ENCODE results near the gene ELOVL5.

GRCh38 chr6:53344969-53345368, 3.8 kb downstream of the ELOVL5 start:
- TF ChIP-seq, protein P1, sequence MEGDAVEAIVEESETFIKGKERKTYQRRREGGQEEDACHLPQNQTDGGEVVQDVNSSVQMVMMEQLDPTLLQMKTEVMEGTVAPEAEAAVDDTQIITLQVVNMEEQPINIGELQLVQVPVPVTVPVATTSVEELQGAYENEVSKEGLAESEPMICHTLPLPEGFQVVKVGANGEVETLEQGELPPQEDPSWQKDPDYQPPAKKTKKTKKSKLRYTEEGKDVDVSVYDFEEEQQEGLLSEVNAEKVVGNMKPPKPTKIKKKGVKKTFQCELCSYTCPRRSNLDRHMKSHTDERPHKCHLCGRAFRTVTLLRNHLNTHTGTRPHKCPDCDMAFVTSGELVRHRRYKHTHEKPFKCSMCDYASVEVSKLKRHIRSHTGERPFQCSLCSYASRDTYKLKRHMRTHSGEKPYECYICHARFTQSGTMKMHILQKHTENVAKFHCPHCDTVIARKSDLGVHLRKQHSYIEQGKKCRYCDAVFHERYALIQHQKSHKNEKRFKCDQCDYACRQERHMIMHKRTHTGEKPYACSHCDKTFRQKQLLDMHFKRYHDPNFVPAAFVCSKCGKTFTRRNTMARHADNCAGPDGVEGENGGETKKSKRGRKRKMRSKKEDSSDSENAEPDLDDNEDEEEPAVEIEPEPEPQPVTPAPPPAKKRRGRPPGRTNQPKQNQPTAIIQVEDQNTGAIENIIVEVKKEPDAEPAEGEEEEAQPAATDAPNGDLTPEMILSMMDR (IDR thresholded peaks at IDR 0.05) = no peak
- no peak for TF ChIP-seq POLR2A (IDR thresholded peaks at IDR 0.05)
